Measurements from ENCODE around the gene HSD17B12. TPM values are rescaled to one million over a fixed set of nuclear protein-coding genes. Genes with fewer than 3 reads are reported as not detected.
A peak's percentile ranks its signal among the peaks of the same experiment; 100 is the strongest.

Gene HSD17B12
- total and polyA plus RNA-seq, 11 donors: 40.5 to 114 (median 70.0) TPM

GRCh38 chr11:43797337-43797736 lies 116.8 kb downstream of the HSD17B12 start:
- intact Hi-C loops (cut with DNase I): loop anchor here in 1 of 10 donors (10.0 kb wide), 1 partner anchor 63 kb away; no protein-coding TSS in a partner anchor
- no peaks in the 10 kb centered on the region for H3K4me1 ChIP-seq
- TF ChIP-seq POLR2A (IDR thresholded peaks at IDR 0.05): no peak
- TF ChIP-seq CTCF (IDR thresholded peaks at IDR 0.05): no peak
- no peaks in the 10 kb centered on the region for H3K9me3 ChIP-seq
- H3K4me3 ChIP-seq: no peak overlapping the region
- DNase-seq (no peak), ATAC-seq (no peak)
- peaks cover 0 to 33% (median 22%) of the 10 kb centered on the region in 9 donors for H3K36me3 ChIP-seq
- no peaks in the 10 kb centered on the region for H3K27me3 ChIP-seq
- whole genome bisulfite sequencing, 4 donors: 93 to 99% (median 98%) methylated on average over 2 of the region's 2 CpGs
- H3K27ac ChIP-seq: no peak overlapping the region

- ATAC-seq: no peak
- 87 to 91% (median 90%) methylated on average over 2 of the region's 2 CpGs for WGBS, 4 donors
- Histone ChIP-seq H3K9me3 (no peaks in the 10 kb centered on the region), H3K27ac (no peak overlapping the region), H3K4me1 (no peaks in the 10 kb centered on the region), H3K4me3 (no peak overlapping the region), H3K27me3 (no peaks in the 10 kb centered on the region), H3K36me3 (peaks cover 0 to 34% (median 22%) of the 10 kb centered on the region in 9 donors)
- intact Hi-C loops (cut with DNase I): loop anchor here in 1 of 10 donors (10.0 kb wide), 1 partner anchor 63 kb away; no protein-coding TSS in a partner anchor
- TF ChIP-seq CTCF (IDR thresholded peaks at IDR 0.05) (no peak), POLR2A (IDR thresholded peaks at IDR 0.05) (no peak)
- DNase-seq: no peak
Observed at GRCh38 chr11:43797866-43798265, 117.3 kb downstream of the HSD17B12 start.

- Histone ChIP-seq H3K4me1 (no peaks in the 10 kb centered on the region), H3K36me3 (peaks cover 0 to 39% (median 22%) of the 10 kb centered on the region in 9 donors), H3K9me3 (no peaks in the 10 kb centered on the region), H3K27ac (no peak overlapping the region), H3K27me3 (no peaks in the 10 kb centered on the region), H3K4me3 (no peak overlapping the region)
- no peak for ATAC-seq
- DNase-seq: no peak
- peak in 5 of 12 donors; percentile 13 to 31 (median 16) for TF ChIP-seq CTCF (IDR thresholded peaks at IDR 0.05)
- TF ChIP-seq POLR2A (IDR thresholded peaks at IDR 0.05): no peak
- intact Hi-C loops (cut with DNase I): loop anchor here in 3 of 10 donors (10.0 kb wide), 3 partner anchors 158 to 238 kb away; no protein-coding TSS in a partner anchor
Observed at GRCh38 chr11:43802509-43802908, 122.0 kb downstream of the HSD17B12 start.

GRCh38 chr11:43803766-43804165 lies 123.2 kb downstream of the HSD17B12 start:
- TF ChIP-seq POLR2A (IDR thresholded peaks at IDR 0.05): no peak
- no peak for TF ChIP-seq CTCF (IDR thresholded peaks at IDR 0.05)
- ATAC-seq: no peak
- Histone ChIP-seq H3K4me3 (no peak overlapping the region), H3K9me3 (no peaks in the 10 kb centered on the region), H3K27ac (no peak overlapping the region), H3K4me1 (no peaks in the 10 kb centered on the region), H3K36me3 (peaks cover 0 to 31% (median 15%) of the 10 kb centered on the region in 9 donors), H3K27me3 (no peaks in the 10 kb centered on the region)
- DNase-seq: no peak
- 66 to 93% (median 79%) methylated on average over 3 of the region's 3 CpGs for WGBS, 4 donors
- intact Hi-C loops (cut with DNase I): loop anchor here in 3 of 10 donors (10.0 kb wide), 3 partner anchors 159 to 239 kb away; no protein-coding TSS in a partner anchor
